ENCODE data around the gene UBE2M.

The UBE2M gene

DNA sequence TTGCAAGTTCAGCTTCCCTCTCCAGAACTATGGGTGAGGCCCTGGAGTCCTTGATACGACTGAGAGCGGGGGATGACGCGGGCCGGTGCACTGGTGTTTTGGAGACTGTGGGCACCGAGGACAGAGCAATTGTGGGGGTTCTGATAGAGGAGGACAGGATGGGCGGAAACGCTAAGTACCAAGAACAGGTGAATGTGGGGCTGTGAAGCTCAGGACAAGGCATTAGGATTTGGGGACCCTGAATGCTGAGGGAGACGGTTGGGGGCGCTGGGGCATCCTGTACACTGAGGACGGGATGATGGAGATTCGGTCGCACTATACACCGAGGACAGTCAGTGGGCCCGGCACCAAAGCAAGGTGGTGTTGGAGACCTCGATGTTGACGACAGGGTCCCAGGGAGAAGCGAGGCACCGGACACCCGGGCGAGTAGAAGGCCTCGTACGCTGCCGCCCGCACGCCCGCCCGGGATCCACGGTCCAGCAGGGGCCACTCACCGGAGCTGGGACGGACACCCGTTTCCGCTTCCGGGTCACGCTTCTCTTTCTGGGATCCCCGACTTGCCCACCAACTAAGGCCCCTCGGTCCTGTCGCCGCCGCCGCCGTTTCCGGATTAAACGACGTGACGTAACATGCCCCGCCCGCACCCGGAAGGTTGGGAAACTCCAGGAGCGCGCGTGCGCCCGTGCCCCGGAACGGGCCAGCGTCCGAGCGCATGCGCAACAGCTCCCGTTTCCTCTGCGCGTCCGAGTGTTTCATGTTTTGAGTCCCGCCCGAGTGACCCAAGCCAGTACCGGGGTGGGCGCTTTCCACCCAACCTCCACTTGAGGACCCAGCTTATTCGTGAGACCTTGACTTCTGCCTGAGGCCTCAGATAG is 3.7 kb downstream of the UBE2M start, which contains the start of gene CHMP2A:
Gene CHMP2A, minus strand, starts transcription at position 612 of the 875 bp plus-strand sequence. CDS start 893 bp downstream, outside the sequence.
- TF ChIP-seq POLR2AphosphoS5 (IDR thresholded peaks at IDR 0.05; ENCODE audit: borderline replicate concordance, low read depth, low read length) (peak; percentile 97), EZH2 (IDR thresholded peaks at IDR 0.05) (no peak)
- peak within 1 kb of the TSS; percentile 85 for H3K4me3 ChIP-seq
- no peaks in the 10 kb centered on the region for H3K9me3 ChIP-seq (ENCODE audit: low read depth, low read length)
- peaks cover 44% of the 10 kb centered on the region for H3K36me3 ChIP-seq (ENCODE audit: insufficient read depth, low read length)
- peak; percentile 47 for DNase-seq (ENCODE audit: low read depth, low spot score)
- H3K27ac ChIP-seq: peak within 1 kb of the TSS; percentile 98
- H3K9ac ChIP-seq (ENCODE audit: insufficient read length): peak within 1 kb of the TSS; percentile 82

DNA sequence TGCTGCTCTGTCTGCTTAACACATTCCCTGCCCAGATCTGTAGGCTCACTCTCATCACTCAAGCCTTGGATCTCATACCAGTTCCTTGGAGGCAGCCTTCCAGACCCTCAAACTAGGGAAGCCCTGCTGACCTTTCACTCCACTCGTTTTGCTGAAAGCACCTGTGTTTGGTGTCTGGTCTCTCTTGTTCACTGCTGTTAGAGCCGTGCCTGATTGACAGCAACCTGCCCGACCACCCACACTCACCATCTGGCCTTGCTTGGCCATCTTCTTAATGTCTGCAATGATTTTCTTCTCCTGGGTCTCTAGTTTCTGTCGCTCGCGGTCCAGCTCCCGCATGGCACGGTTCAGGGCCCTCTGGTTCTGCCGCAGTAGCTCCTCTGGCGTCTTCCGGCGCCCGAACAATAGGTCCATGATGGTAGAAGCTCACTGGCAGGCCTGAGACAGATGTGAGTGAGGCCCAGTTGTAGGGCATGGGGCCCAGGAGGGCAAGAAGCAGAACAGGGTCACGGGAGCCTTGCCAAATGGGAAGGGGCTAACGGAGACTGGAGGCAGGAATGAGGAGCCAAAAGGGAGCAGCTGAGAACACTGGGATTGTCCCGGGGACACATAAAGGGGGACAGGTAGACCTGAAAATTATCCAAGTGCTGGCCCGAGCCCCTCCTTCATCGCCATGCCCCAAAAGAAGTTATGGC is 4.5 kb downstream of the UBE2M start:
- H3K36me3 ChIP-seq (ENCODE audit: insufficient read depth, low read length): peaks cover 51% of the 10 kb centered on the region
- no peak for DNase-seq (ENCODE audit: low read depth, low spot score)
- peak overlapping the region; percentile 85 for H3K4me3 ChIP-seq
- H3K9me3 ChIP-seq (ENCODE audit: low read depth, low read length): no peaks in the 10 kb centered on the region
- H3K27ac ChIP-seq: peak overlapping the region; percentile 98
- peak overlapping the region; percentile 82 for H3K9ac ChIP-seq (ENCODE audit: insufficient read length)
- no peak for TF ChIP-seq POLR2AphosphoS5 (IDR thresholded peaks at IDR 0.05; ENCODE audit: borderline replicate concordance, low read depth, low read length)
- no peak for TF ChIP-seq FOXP2 (optimal IDR thresholded peaks at IDR 0.05; ENCODE audit: control extremely low read depth, extremely low read length, insufficient read depth)
- no peak for TF ChIP-seq EZH2 (IDR thresholded peaks at IDR 0.05)

GRCh38 chr19:58552655-58553054 is 5.8 kb downstream of the UBE2M start:
- Histone ChIP-seq H3K4me3 (no peak overlapping the region), H3K36me3 (ENCODE audit: insufficient read depth, low read length) (peaks cover 64% of the 10 kb centered on the region), H3K9ac (ENCODE audit: insufficient read length) (no peak overlapping the region), H3K9me3 (ENCODE audit: low read depth, low read length) (no peaks in the 10 kb centered on the region), H3K27ac (peak overlapping the region; percentile 62; the same call in 1 of the 2 replicates)
- no peak for DNase-seq (ENCODE audit: low read depth, low spot score)
- TF ChIP-seq FOXP2 (optimal IDR thresholded peaks at IDR 0.05; ENCODE audit: control extremely low read depth, extremely low read length, insufficient read depth) (no peak), EZH2 (IDR thresholded peaks at IDR 0.05) (no peak), POLR2AphosphoS5 (IDR thresholded peaks at IDR 0.05; ENCODE audit: borderline replicate concordance, low read depth, low read length) (no peak)

GRCh38 chr19:58551577-58552471 is 6.6 kb downstream of the UBE2M start:
- TF ChIP-seq POLR2AphosphoS5 (IDR thresholded peaks at IDR 0.05; ENCODE audit: borderline replicate concordance, low read depth, low read length): peak; percentile 42; the same call in 1 of the 2 replicates
- no peak for TF ChIP-seq FOXP2 (optimal IDR thresholded peaks at IDR 0.05; ENCODE audit: control extremely low read depth, extremely low read length, insufficient read depth)
- TF ChIP-seq EZH2 (IDR thresholded peaks at IDR 0.05): no peak
- Histone ChIP-seq H3K9me3 (ENCODE audit: low read depth, low read length) (no peaks in the 10 kb centered on the region), H3K9ac (ENCODE audit: insufficient read length) (no peak overlapping the region), H3K36me3 (ENCODE audit: insufficient read depth, low read length) (peaks cover 71% of the 10 kb centered on the region), H3K27ac (peak overlapping the region; percentile 62; the same call in 1 of the 2 replicates), H3K4me3 (no peak overlapping the region)
- no peak for DNase-seq (ENCODE audit: low read depth, low spot score)

GRCh38 chr19:58551123-58551497 is 7.3 kb downstream of the UBE2M start:
- H3K36me3 ChIP-seq (ENCODE audit: insufficient read depth, low read length): peaks cover 71% of the 10 kb centered on the region
- no peak overlapping the region for H3K27ac ChIP-seq
- H3K4me3 ChIP-seq: no peak overlapping the region
- no peaks in the 10 kb centered on the region for H3K9me3 ChIP-seq (ENCODE audit: low read depth, low read length)
- DNase-seq (ENCODE audit: low read depth, low spot score): no peak
- no peak for TF ChIP-seq EZH2 (IDR thresholded peaks at IDR 0.05)
- no peak for TF ChIP-seq FOXP2 (optimal IDR thresholded peaks at IDR 0.05; ENCODE audit: control extremely low read depth, extremely low read length, insufficient read depth)
- TF ChIP-seq POLR2AphosphoS5 (IDR thresholded peaks at IDR 0.05; ENCODE audit: borderline replicate concordance, low read depth, low read length): no peak; the same call in 1 of the 2 replicates
- no peak overlapping the region for H3K9ac ChIP-seq (ENCODE audit: insufficient read length)

- Histone ChIP-seq H3K27ac (no peak overlapping the region), H3K36me3 (ENCODE audit: insufficient read depth, low read length) (peaks cover 71% of the 10 kb centered on the region), H3K9me3 (ENCODE audit: low read depth, low read length) (no peaks in the 10 kb centered on the region), H3K9ac (ENCODE audit: insufficient read length) (no peak overlapping the region), H3K4me3 (no peak overlapping the region)
- no peak for DNase-seq (ENCODE audit: low read depth, low spot score)
- TF ChIP-seq POLR2AphosphoS5 (IDR thresholded peaks at IDR 0.05; ENCODE audit: borderline replicate concordance, low read depth, low read length) (peak; percentile 9; the same call in 1 of the 2 replicates), EZH2 (IDR thresholded peaks at IDR 0.05) (no peak)
Observed at GRCh38 chr19:58550362-58551122, 7.9 kb downstream of the UBE2M start.

DNA sequence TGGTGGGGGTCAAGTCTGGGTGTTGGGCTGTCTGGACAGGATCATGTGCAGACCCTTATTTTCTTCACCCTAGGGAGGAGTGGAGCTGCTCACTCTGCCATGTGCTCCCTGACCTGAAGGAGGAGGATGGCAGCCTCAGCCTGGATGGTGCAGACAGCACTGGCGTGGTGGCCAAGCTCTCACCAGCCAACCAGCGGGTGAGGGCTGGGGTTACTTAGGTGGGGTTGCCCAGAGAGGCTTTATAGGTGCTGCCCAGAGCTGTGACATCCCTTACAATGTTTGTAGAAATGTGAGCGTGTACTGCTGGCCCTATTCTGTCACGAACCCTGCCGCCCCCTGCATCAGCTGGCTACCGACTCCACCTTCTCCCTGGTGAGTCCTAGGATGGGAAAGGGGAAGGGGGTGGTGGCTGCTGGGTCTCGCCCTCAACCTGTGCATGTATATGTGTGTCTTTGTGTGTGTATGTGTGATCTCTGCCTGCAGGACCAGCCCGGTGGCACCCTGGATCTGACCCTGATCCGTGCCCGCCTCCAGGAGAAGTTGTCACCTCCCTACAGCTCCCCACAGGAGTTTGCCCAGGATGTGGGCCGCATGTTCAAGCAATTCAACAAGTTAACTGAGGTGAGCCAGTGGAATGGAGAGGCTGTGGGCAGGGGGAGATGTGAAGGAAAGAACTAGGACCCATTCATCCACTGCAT is 8.6 kb downstream of the UBE2M start:
- Histone ChIP-seq H3K27ac (no peak overlapping the region), H3K9me3 (ENCODE audit: low read depth, low read length) (no peaks in the 10 kb centered on the region), H3K9ac (ENCODE audit: insufficient read length) (no peak overlapping the region), H3K36me3 (ENCODE audit: insufficient read depth, low read length) (peaks cover 76% of the 10 kb centered on the region), H3K4me3 (no peak overlapping the region)
- no peak for DNase-seq (ENCODE audit: low read depth, low spot score)
- TF ChIP-seq FOXP2 (optimal IDR thresholded peaks at IDR 0.05; ENCODE audit: control extremely low read depth, extremely low read length, insufficient read depth): no peak
- TF ChIP-seq EZH2 (IDR thresholded peaks at IDR 0.05): no peak
- no peak; the same call in 1 of the 2 replicates for TF ChIP-seq POLR2AphosphoS5 (IDR thresholded peaks at IDR 0.05; ENCODE audit: borderline replicate concordance, low read depth, low read length)

All from SK-N-MC (cell line).